Liver (tissue), 5 donors: ENCODE results near the gene ARSB. TPM values are rescaled to one million over a fixed set of nuclear protein-coding genes. Genes with fewer than 3 reads are reported as not detected.

Experiments
- polyA plus RNA-seq, 2 donors: library from polyadenylated mRNA; stranded (reverse) in 1 of 2; unstranded in 1 of 2; fragments of 200-250 nt in 1 of 2; fragments of >200 nt in 1 of 2; fragmentation: Nextera tagmentation in 1 of 2; extraction: Ambion mirVana in 1 of 2; gene quantifications; one replicate each; pipeline versions ENCODE4 v1.2.1 to v1.2.3, GENCODE V29; 2013 to 2015
- small RNA-seq: library from RNA; depleted of rRNA; stranded (forward); fragments of <200 nt; gene quantifications from one replicate; pipeline ENCODE3, GENCODE V24; 2014
- total RNA-seq, 2 donors: library from RNA; depleted of rRNA; stranded (reverse); fragments of >200 nt; gene quantifications; one replicate each; pipeline ENCODE4 v1.2.3, GENCODE V29; 2014
- donor health status: healthy.
- donor health status: healthy.
- donor health status: healthy.

ARSB gene
- total and polyA plus RNA-seq, 4 donors, result 3.5 to 26.2 (median 8.7) TPM

Small RNA genes within 50 kb of the gene (small RNA-seq; reads per million reads assigned to genes)
- gene AC025755.1, result not detected

Other genes with a start within 250 kb of the ARSB start
- 100 to 1,000 TPM in 1 of 2 donors, 10 to 100 TPM in 1; 28.9 to 130 TPM for gene DMGDH, start 84.4 kb upstream of the ARSB start, total RNA-seq
- 10 to 100 TPM; 39.4 to 57.6 TPM for gene DMGDH, start 84.4 kb upstream of the ARSB start, polyA plus RNA-seq
- gene BHMT2, start 84.5 kb upstream of the ARSB start, total RNA-seq, result 100 to 1,000 TPM in 1 of 2 donors, 10 to 100 TPM in 1; 62.3 to 374 TPM
- gene BHMT2, start 84.5 kb upstream of the ARSB start, polyA plus RNA-seq, result 100 to 1,000 TPM; 216 to 326 TPM
- gene BHMT, start 126.5 kb upstream of the ARSB start, total RNA-seq, result 100 to 1,000 TPM in 1 of 2 donors, 10 to 100 TPM in 1; 27.7 to 144 TPM
- 100 to 1,000 TPM in 1 of 2 donors, 10 to 100 TPM in 1; 88.3 to 197 TPM for gene BHMT, start 126.5 kb upstream of the ARSB start, polyA plus RNA-seq